HEK293 (cell line): ENCODE results near the gene TAL1.

Source experiments
- CTCF ChIP-seq: fragments of 450-650 bp; formaldehyde crosslinking; IDR thresholded peaks from 2 replicates; pipeline ENCODE4 v1.5.1; 2016; ENCODE audit warnings: missing biosample characterization, missing genetic modification characterization
- HOXA7 ChIP-seq: sonication (generic); formaldehyde crosslinking; IDR thresholded peaks from 2 replicates; pipeline ENCODE4 v1.8.1; 2022; ENCODE audit warnings: missing genetic modification reagents, borderline replicate concordance
- KLF7 ChIP-seq: fragments of 450-650 bp; formaldehyde crosslinking; IDR thresholded peaks from 2 replicates; pipeline ENCODE4 v1.5.1; 2016; ENCODE audit warnings: missing biosample characterization, missing genetic modification characterization, borderline replicate concordance
- KLF9 ChIP-seq: fragments of 450-650 bp; formaldehyde crosslinking; IDR thresholded peaks from 2 replicates; pipeline ENCODE4 v1.5.1; 2016; ENCODE audit warnings: missing biosample characterization, missing genetic modification characterization, low read depth
- REST ChIP-seq: fragments of 450-650 bp; formaldehyde crosslinking; IDR thresholded peaks from 2 replicates; pipeline ENCODE4 v1.5.1; 2016; ENCODE audit warnings: missing biosample characterization, missing genetic modification characterization
- TCF7L2 ChIP-seq: IDR thresholded peaks from 2 replicates; pipeline ENCODE4 v1.6.1; 2011; ENCODE audit warnings: low read depth, mild to moderate bottlenecking, inconsistent platforms, low read length, moderate library complexity, borderline replicate concordance
- ZNF114 ChIP-seq: fragments of 450-650 bp; formaldehyde crosslinking; IDR thresholded peaks from 2 replicates; pipeline ENCODE4 v1.5.0; 2017; ENCODE audit warnings: missing biosample characterization, missing genetic modification characterization
- ZNF174 ChIP-seq: fragments of 450-650 bp; formaldehyde crosslinking; IDR thresholded peaks from 2 replicates; pipeline ENCODE4 v1.5.0; 2017; ENCODE audit warnings: missing biosample characterization, mild to moderate bottlenecking, missing genetic modification characterization
- ZNF2 ChIP-seq: fragments of 450-650 bp; formaldehyde crosslinking; IDR thresholded peaks from 2 replicates; pipeline ENCODE4 v1.5.1; 2016; ENCODE audit warnings: missing biosample characterization, missing genetic modification characterization
- ZNF202 ChIP-seq: fragments of 450-650 bp; formaldehyde crosslinking; IDR thresholded peaks from 2 replicates; pipeline ENCODE4 v1.5.1; 2016; ENCODE audit warnings: missing biosample characterization, missing genetic modification characterization, borderline replicate concordance
- ZNF274 ChIP-seq, 2 experiments: fragments of 200-500 bp in 1 of 2; fragments of 450-650 bp in 1 of 2; sonication (Bioruptor generic) in 1 of 2; formaldehyde crosslinking in 1 of 2; IDR thresholded peaks; 2 replicates each; pipeline versions ENCODE4 v1.5.1 to v1.6.1; 2014 to 2016; ENCODE audit warnings: borderline replicate concordance in 1 of 2, inconsistent platforms in 1 of 2, low read length in 1 of 2, missing biosample characterization in 1 of 2, missing genetic modification characterization in 1 of 2
- ZNF324 ChIP-seq: fragments of 450-650 bp; formaldehyde crosslinking; IDR thresholded peaks from 2 replicates; pipeline ENCODE4 v1.5.1; 2016; ENCODE audit warnings: missing biosample characterization, missing genetic modification characterization
- ZSCAN16 ChIP-seq: fragments of 450-650 bp; formaldehyde crosslinking; IDR thresholded peaks from 2 replicates; pipeline ENCODE4 v1.5.1; 2016; ENCODE audit warnings: missing biosample characterization, missing genetic modification characterization

GRCh38 chr1:47228644-47229030 is 3.4 kb downstream of the TAL1 start:
- TF ChIP-seq CTCF (tag by site-specific recombination) (no peak), ZSCAN16 (tag by site-specific recombination) (no peak), REST (tag by site-specific recombination) (no peak), HOXA7 (CRISPR knock-in tag) (no peak), KLF9 (no peak), ZNF202 (tag by site-specific recombination) (no peak), ZNF174 (tag by site-specific recombination) (no peak), ZNF2 (tag by site-specific recombination) (no peak), ZNF324 (tag by site-specific recombination) (no peak), TCF7L2 (no peak), KLF7 (tag by site-specific recombination) (no peak), ZNF274 (IDR thresholded peaks at IDR 0.05; ENCODE audit: low read length) (no peak), ZNF274 (tag by site-specific recombination; IDR thresholded peaks at IDR 0.05; ENCODE audit: borderline replicate concordance) (no peak), ZNF114 (no peak)
